ENCODE measurements around the gene LEMD1.

GRCh38 chr1:205447457-205448341 is 25.8 kb upstream of the LEMD1 start:
- TF ChIP-seq POLR2AphosphoS5 (IDR thresholded peaks at IDR 0.05; ENCODE audit: low read depth, low read length) (no peak), SIN3A (IDR thresholded peaks at IDR 0.05; ENCODE audit: borderline replicate concordance, insufficient read depth, low read length) (no peak), REST (IDR thresholded peaks at IDR 0.05; ENCODE audit: insufficient read depth in 1 of 2, low read depth in 2 of 2, low read length in 2 of 2) (no peak)
